Upper lobe of left lung (tissue), 4 donors: ENCODE measurements around the gene TMEM45A.

Source experiments
- POLR2A ChIP-seq, 4 donors: fragments of 450-650 bp; IDR thresholded peaks; one replicate each; pipeline ENCODE4 v1.5.1; 2016 to 2017; ENCODE audit warnings: antibody characterized with exemption in 4 of 4, mild to moderate bottlenecking in 2 of 4
- TF ChIP-seq, protein P1 (sequence below), 6 experiments: fragments of 450-650 bp in 4 of 6; fragments of 200-600 bp in 2 of 6; sonication (generic) in 2 of 6; IDR thresholded peaks; one replicate each; pipeline ENCODE4 v1.5.1; 2016 to 2019; ENCODE audit warnings: antibody characterized with exemption in 6 of 6

DNA sequence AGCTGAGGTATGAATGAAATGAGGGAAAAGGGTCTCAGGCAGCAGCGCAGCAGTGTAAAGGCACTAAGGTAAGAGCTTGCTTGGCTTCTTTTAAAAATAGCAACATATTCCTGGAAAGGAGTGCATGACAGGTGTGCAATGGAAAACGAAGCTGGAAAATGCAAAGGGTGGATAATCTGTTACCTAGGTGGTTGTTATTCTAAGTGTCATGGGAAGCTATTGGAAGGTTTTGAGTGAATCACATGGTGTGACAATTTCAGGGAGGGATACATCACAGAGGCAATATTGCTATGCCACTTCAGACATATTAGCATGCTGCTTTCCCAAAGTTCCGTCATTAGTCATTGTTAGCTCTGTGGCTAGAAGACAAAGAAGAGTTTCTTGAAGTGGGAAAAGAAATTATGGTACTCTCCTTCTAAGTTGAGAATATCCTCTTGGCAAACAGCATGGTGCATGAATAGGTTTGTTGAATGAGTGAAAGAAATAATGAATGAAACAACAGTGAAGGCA is 28.7 kb upstream of the TMEM45A start:
- TF ChIP-seq, protein P1, sequence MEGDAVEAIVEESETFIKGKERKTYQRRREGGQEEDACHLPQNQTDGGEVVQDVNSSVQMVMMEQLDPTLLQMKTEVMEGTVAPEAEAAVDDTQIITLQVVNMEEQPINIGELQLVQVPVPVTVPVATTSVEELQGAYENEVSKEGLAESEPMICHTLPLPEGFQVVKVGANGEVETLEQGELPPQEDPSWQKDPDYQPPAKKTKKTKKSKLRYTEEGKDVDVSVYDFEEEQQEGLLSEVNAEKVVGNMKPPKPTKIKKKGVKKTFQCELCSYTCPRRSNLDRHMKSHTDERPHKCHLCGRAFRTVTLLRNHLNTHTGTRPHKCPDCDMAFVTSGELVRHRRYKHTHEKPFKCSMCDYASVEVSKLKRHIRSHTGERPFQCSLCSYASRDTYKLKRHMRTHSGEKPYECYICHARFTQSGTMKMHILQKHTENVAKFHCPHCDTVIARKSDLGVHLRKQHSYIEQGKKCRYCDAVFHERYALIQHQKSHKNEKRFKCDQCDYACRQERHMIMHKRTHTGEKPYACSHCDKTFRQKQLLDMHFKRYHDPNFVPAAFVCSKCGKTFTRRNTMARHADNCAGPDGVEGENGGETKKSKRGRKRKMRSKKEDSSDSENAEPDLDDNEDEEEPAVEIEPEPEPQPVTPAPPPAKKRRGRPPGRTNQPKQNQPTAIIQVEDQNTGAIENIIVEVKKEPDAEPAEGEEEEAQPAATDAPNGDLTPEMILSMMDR (IDR thresholded peaks at IDR 0.05) = no peak
- no peak for TF ChIP-seq POLR2A (IDR thresholded peaks at IDR 0.05)
